Measurements from ENCODE around the gene CACNA1S.

The CACNA1S gene

GRCh38 chr1:201126832-201127754, 14.9 kb upstream of the CACNA1S start, which contains the start of gene ASCL5:
Gene ASCL5 (minus strand): TSS chr1:201127184. CDS start chr1:201115372, 11,812 bp downstream.
- no peak for TF ChIP-seq CTCF (conservative IDR thresholded peaks at IDR 0.05; ENCODE audit: low read depth, low read length)
- H3K4me3 ChIP-seq (ENCODE audit: low read depth, low read length): no peak within 1 kb of the TSS
- DNase-seq (ENCODE audit: low read depth): no peak

GRCh38 chr1:201126463-201126831, 14.2 kb upstream of the CACNA1S start:
- no peak for TF ChIP-seq CTCF (conservative IDR thresholded peaks at IDR 0.05; ENCODE audit: low read depth, low read length)
- DNase-seq (ENCODE audit: low read depth): no peak
- no peak overlapping the region for H3K4me3 ChIP-seq (ENCODE audit: low read depth, low read length)

GRCh38 chr1:201125800-201126199, 13.6 kb upstream of the CACNA1S start:
- TF ChIP-seq CTCF (conservative IDR thresholded peaks at IDR 0.05; ENCODE audit: low read depth, low read length): no peak
- no peak for DNase-seq (ENCODE audit: low read depth)
- no peak overlapping the region for H3K4me3 ChIP-seq (ENCODE audit: low read depth, low read length)

GRCh38 chr1:201125019-201125418, 12.8 kb upstream of the CACNA1S start:
- no peak overlapping the region for H3K4me3 ChIP-seq (ENCODE audit: low read depth, low read length)
- TF ChIP-seq CTCF (conservative IDR thresholded peaks at IDR 0.05; ENCODE audit: low read depth, low read length): no peak
- no peak for DNase-seq (ENCODE audit: low read depth)

- no peak for DNase-seq (ENCODE audit: low read depth)
- no peak for TF ChIP-seq CTCF (conservative IDR thresholded peaks at IDR 0.05; ENCODE audit: low read depth, low read length)
- no peak overlapping the region for H3K4me3 ChIP-seq (ENCODE audit: low read depth, low read length)
These were observed 11.6 kb upstream of the CACNA1S start for GRCh38 chr1:201123866-201124265.

GRCh38 chr1:201122321-201122957, 10.2 kb upstream of the CACNA1S start:
- TF ChIP-seq CTCF (conservative IDR thresholded peaks at IDR 0.05; ENCODE audit: low read depth, low read length): no peak
- no peak overlapping the region for H3K4me3 ChIP-seq (ENCODE audit: low read depth, low read length)
- no peak for DNase-seq (ENCODE audit: low read depth)
